Fibroblast of skin of left quadriceps (primary cell): Measurements from ENCODE around the gene TJP1.
"Not testable (repeated sequence)": the region's sequence is repeated elsewhere in the genome, so short reads cannot be mapped to it uniquely, and the experiment has no call there.

ENCODE experiments used
- DNase-seq, 2 experiments: peaks; one replicate each; pipeline ENCODE4 v3.0.0-alpha.2; 2013; ENCODE audit warnings: low read depth in 2 of 2

TJP1 gene

GRCh38 chr15:29704950-29705597 lies 117.2 kb downstream of the TJP1 start:
- DNase-seq, result no peak

- no peak for DNase-seq
Measured at GRCh38 chr15:29701151-29701550, 121.1 kb downstream of the TJP1 start.

- DNase-seq, result no peak
Measured at GRCh38 chr15:29700296-29700695, 122.0 kb downstream of the TJP1 start.

GRCh38 chr15:29699791-29700190 lies 122.5 kb downstream of the TJP1 start:
- no peak for DNase-seq

- DNase-seq, result no peak
Measured at GRCh38 chr15:29698030-29698701, 124.1 kb downstream of the TJP1 start.

GRCh38 chr15:29696950-29697738 lies 125.1 kb downstream of the TJP1 start:
- DNase-seq, result no peak

- not testable (repeated sequence) for DNase-seq
Measured at GRCh38 chr15:29696506-29696905, 125.8 kb downstream of the TJP1 start.

GRCh38 chr15:29695489-29696167 lies 126.6 kb downstream of the TJP1 start:
- DNase-seq, result no peak

GRCh38 chr15:29693225-29693624 lies 129.0 kb downstream of the TJP1 start:
- DNase-seq, result no peak

- DNase-seq, result no peak
Measured at GRCh38 chr15:29692527-29692926, 129.7 kb downstream of the TJP1 start.

- no peak for DNase-seq
Measured at GRCh38 chr15:29690765-29691475, 131.3 kb downstream of the TJP1 start.

GRCh38 chr15:29689287-29689986 lies 132.8 kb downstream of the TJP1 start:
- no peak for DNase-seq

- DNase-seq, result no peak
Measured at GRCh38 chr15:29688506-29689286, 133.6 kb downstream of the TJP1 start.

- DNase-seq, result no peak
Measured at GRCh38 chr15:29687939-29688505, 134.2 kb downstream of the TJP1 start.

- no peak for DNase-seq
Measured at GRCh38 chr15:29687204-29687815, 135.0 kb downstream of the TJP1 start.

GRCh38 chr15:29686445-29687203 lies 135.6 kb downstream of the TJP1 start:
- no peak for DNase-seq

- DNase-seq, result no peak
Measured at GRCh38 chr15:29686079-29686425, 136.2 kb downstream of the TJP1 start.

GRCh38 chr15:29685156-29686078 lies 136.9 kb downstream of the TJP1 start:
- DNase-seq, result no peak
